ENCODE measurements around the gene ZNF611.
"Not testable (repeated sequence)": the region's sequence is repeated elsewhere in the genome, so short reads cannot be mapped to it uniquely, and the experiment has no call there.

The ZNF611 gene

GRCh38 chr19:52734893-52735661, at the start of gene ZNF611:
Gene ZNF611 (minus strand): TSS chr19:52735044. CDS start chr19:52715894, 19,150 bp downstream.
- TF ChIP-seq POLR2A (IDR thresholded peaks at IDR 0.05; ENCODE audit: low read depth, low read length), result peak; percentile 78; the same call in 1 of the 2 replicates
- FAIRE-seq (peak; percentile 75), DNase-seq (ENCODE audit: insufficient read length, low spot score) (peak; percentile 84)

- FAIRE-seq; DNase-seq (ENCODE audit: insufficient read length, low spot score): not testable (repeated sequence)
These were observed 48.0 kb upstream of the ZNF611 start for GRCh38 chr19:52782864-52783263.

GRCh38 chr19:52778811-52779210, 44.0 kb upstream of the ZNF611 start:
- no peak for FAIRE-seq
- no peak for DNase-seq (ENCODE audit: insufficient read length, low spot score)
- TF ChIP-seq POLR2A (IDR thresholded peaks at IDR 0.05; ENCODE audit: low read depth, low read length), result no peak

GRCh38 chr19:52756447-52756846, 21.6 kb upstream of the ZNF611 start:
- DNase-seq (ENCODE audit: insufficient read length, low spot score); FAIRE-seq: not testable (repeated sequence)

GRCh38 chr19:52749780-52750179, 14.9 kb upstream of the ZNF611 start:
- TF ChIP-seq POLR2A (IDR thresholded peaks at IDR 0.05; ENCODE audit: low read depth, low read length), result no peak
- FAIRE-seq (no peak), DNase-seq (ENCODE audit: insufficient read length, low spot score) (no peak)

- TF ChIP-seq POLR2A (IDR thresholded peaks at IDR 0.05; ENCODE audit: low read depth, low read length), result no peak
- no peak for FAIRE-seq
- DNase-seq (ENCODE audit: insufficient read length, low spot score), result no peak
These were observed 13.6 kb upstream of the ZNF611 start for GRCh38 chr19:52748336-52748950.

- DNase-seq (ENCODE audit: insufficient read length, low spot score), result not testable (repeated sequence)
These were observed 11.1 kb upstream of the ZNF611 start for GRCh38 chr19:52745919-52746318.

GRCh38 chr19:52743091-52743490, 8.2 kb upstream of the ZNF611 start:
- no peak for FAIRE-seq
- TF ChIP-seq POLR2A (IDR thresholded peaks at IDR 0.05; ENCODE audit: low read depth, low read length), result no peak
- DNase-seq (ENCODE audit: insufficient read length, low spot score), result no peak

More at GRCh38 chr19:52745919-52746318, 11.1 kb upstream of the ZNF611 start:
- peak; percentile 15 for FAIRE-seq

GRCh38 chr19:52742516-52742915, 7.7 kb upstream of the ZNF611 start:
- DNase-seq (ENCODE audit: insufficient read length, low spot score) (no peak), FAIRE-seq (no peak)
- no peak for TF ChIP-seq POLR2A (IDR thresholded peaks at IDR 0.05; ENCODE audit: low read depth, low read length)

- DNase-seq (ENCODE audit: insufficient read length, low spot score) (no peak), FAIRE-seq (no peak)
- no peak for TF ChIP-seq POLR2A (IDR thresholded peaks at IDR 0.05; ENCODE audit: low read depth, low read length)
These were observed 7.2 kb upstream of the ZNF611 start for GRCh38 chr19:52741951-52742485.

GRCh38 chr19:52741371-52741770, 6.5 kb upstream of the ZNF611 start:
- FAIRE-seq; DNase-seq (ENCODE audit: insufficient read length, low spot score): not testable (repeated sequence)

- no peak for DNase-seq (ENCODE audit: insufficient read length, low spot score)
- no peak for TF ChIP-seq POLR2A (IDR thresholded peaks at IDR 0.05; ENCODE audit: low read depth, low read length)
- no peak for FAIRE-seq
These were observed 4.7 kb upstream of the ZNF611 start for GRCh38 chr19:52739576-52739975.

GRCh38 chr19:52735734-52736133, 890 bp upstream of the ZNF611 start:
- DNase-seq (ENCODE audit: insufficient read length, low spot score), result no peak
- no peak for FAIRE-seq
- no peak for TF ChIP-seq POLR2A (IDR thresholded peaks at IDR 0.05; ENCODE audit: low read depth, low read length)

- DNase-seq (ENCODE audit: insufficient read length, low spot score), result peak; percentile 22
These were observed 432 bp downstream of the ZNF611 start for GRCh38 chr19:52734331-52734892.

GRCh38 chr19:52726051-52726450, 8.8 kb downstream of the ZNF611 start:
- not testable (repeated sequence) for FAIRE-seq

More at GRCh38 chr19:52734331-52734892, 432 bp downstream of the ZNF611 start:
- no peak for FAIRE-seq
- TF ChIP-seq POLR2A (IDR thresholded peaks at IDR 0.05; ENCODE audit: low read depth, low read length), result no peak

More at GRCh38 chr19:52726051-52726450, 8.8 kb downstream of the ZNF611 start:
- DNase-seq (ENCODE audit: insufficient read length, low spot score), result not testable (repeated sequence)

All from H54 (cell line).